Fibroblast of skin of back (primary cell): ENCODE results near the gene RABL3.
"Not testable (repeated sequence)": the region's sequence is repeated elsewhere in the genome, so short reads cannot be mapped to it uniquely, and the experiment has no call there.

Source experiments
- DNase-seq: peaks from one replicate; pipeline ENCODE4 v3.0.0-alpha.2; 2013

RABL3 gene

GRCh38 chr3:120743556-120744195, 1.4 kb upstream of the RABL3 start:
- DNase-seq, result peak; percentile 15

DNA sequence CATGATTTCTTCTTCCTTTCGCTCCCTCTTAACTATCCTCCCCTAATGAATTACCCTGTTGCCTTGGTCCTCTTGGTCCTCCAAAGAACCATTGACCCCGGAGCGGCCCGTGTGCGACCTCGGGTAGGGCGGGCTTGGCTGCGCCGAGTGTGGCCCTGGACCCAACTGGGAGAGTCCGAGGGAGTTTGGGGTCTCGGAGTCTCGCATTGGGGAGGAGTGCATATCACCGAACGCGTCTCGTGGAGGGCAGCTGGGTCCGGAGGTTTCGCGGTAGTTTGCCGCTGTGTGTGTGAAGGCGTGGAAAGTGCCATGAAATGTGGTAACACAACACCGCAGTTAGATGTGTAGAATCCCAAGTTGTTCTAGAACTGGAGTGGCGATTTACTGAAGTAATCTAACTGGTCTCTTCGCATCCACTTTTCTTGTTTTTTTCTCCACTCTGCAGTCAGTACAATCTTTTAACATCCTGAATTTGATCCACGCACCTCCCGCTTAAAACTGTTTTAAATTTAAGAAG, 591 bp upstream of the RABL3 start:
- DNase-seq, result peak; percentile 27

- peak; percentile 61 for DNase-seq
Observed at GRCh38 chr3:120741837-120742197, 499 bp downstream of the RABL3 start.

DNA sequence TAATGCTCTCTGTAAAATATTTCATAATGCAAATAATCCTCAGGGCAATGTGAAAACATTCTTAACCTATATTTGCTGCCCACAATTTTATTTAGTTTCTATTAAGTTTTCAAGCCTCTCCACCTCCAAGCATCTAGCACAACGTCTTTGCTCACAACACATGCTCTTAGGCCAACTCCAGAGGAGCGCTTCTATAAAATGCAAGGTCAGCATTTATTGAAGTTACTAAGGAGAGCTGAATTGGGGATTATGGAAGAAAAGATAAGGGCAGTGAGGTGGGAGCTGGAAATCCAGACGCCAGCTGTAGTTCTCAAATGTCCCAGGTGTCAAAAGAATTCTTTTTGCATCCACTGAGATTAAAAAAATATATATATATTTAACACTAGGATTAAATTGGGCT, 996 bp downstream of the RABL3 start:
- DNase-seq, result no peak

- DNase-seq, result not testable (repeated sequence)
Observed at GRCh38 chr3:120738006-120738405, 4.3 kb downstream of the RABL3 start.

DNA sequence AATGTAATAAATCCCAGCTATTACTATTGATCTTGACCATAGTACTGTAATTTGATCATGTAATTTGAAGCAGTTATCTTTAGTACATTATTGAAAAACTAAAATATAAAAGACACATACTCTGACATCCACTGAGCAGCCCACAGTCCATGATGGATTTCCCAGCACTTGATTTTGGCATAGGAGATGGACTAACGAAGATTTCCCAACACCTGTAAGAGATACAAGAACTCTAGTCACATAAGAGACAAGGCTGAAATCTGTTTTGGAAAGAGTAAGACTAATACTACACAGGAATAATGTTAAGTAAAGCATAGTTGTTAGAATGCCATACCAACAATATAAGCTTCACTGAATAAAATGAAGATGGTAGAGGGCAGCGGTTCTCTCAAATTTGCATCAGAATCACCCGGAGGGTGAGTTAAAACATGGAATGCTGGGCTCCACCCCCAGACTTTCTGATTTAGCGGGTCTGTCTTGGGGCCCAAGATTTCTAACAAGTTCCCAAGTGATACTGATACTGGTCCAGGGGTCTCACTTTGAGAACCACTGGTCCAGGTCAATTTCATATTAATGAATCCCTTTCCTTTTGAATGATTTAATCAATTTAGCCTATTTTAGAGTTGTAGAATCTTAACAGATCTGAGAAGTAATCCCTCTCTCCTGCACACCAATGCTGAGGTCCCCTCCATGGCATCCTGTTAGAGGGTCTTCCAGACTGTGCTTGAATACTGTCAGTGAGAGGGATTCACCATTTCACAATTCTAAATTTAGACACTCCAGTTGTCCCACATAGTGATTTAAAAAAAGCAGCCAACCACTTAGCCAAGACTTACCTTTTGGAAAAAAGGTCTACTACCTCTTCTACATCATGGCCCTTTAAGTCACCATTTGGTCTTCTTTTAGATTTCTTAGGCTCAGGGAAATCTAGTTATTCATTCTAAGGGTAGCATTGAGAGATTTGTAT, 11.5 kb downstream of the RABL3 start:
- DNase-seq, result no peak

- peak; percentile 4 for DNase-seq
Observed at GRCh38 chr3:120726791-120727190, 15.5 kb downstream of the RABL3 start.

DNA sequence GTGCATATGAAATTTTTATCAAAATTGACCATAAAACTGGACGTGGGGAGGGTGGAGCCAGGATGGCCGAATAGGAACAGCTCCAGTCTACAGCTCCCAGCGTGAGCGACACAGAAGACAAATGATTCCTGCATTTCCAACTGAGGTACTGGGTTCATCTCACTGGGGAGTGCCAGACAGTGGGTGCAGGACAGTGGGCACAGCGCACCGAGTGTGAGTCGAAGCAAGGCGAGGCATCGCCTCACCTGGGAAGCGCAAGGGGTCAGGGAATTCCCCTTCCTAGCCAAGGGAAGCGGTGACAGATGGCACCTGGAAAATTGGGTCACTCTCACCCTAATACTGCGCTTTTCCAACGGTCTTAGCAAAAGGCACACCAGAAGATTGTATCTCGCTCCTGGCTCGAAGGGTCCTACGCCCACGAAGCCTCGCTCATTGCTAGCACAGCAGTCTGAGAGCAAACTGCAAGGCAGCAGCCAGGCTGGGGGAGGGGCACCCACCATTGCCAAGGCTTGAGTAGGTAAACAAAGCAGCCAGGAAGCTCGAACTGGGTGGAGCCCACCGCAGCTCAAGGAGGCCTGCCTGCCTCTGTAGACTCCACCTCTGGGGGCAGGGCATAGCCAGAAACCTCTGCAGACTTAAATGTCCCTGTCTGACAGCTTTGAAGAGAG, 23.0 kb downstream of the RABL3 start:
- not testable (repeated sequence) for DNase-seq

- no peak for DNase-seq
Observed at GRCh38 chr3:120713262-120713661, 29.1 kb downstream of the RABL3 start.

GRCh38 chr3:120710369-120710768, 31.9 kb downstream of the RABL3 start:
- DNase-seq, result no peak

- DNase-seq, result no peak
Observed at GRCh38 chr3:120708408-120708807, 33.9 kb downstream of the RABL3 start.

GRCh38 chr3:120706950-120707349, 35.4 kb downstream of the RABL3 start:
- no peak for DNase-seq

DNA sequence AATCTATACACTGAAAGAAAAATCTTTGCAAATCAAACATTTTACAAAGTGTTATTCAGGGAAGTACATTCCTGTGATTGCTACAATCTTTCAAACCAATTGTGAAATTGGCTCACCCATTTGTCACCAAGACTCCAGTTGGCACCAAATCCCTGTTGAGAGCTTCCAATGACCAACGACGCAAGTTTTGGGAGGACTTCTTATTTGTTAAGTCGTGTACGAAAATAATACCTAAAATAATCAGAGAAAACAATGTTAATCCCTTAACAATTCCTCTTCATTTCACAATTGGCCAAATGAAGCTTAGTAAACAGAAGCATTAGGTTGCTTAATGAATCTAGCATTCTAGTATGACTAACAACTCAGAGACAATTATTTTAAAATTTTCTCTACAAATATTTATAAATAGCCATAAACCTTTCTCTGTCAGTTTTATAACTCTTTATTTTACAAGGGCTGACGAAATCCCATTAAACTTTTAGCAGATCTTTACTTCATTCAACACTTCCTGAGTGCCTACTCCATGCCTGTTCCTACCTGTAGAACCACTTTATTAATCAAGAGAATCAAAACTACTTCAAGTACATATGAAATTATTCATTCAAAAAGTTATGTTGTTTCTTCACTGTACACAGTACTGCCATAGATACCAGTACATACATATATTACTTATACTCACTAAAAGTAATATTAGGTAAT, 36.3 kb downstream of the RABL3 start:
- no peak for DNase-seq

DNA sequence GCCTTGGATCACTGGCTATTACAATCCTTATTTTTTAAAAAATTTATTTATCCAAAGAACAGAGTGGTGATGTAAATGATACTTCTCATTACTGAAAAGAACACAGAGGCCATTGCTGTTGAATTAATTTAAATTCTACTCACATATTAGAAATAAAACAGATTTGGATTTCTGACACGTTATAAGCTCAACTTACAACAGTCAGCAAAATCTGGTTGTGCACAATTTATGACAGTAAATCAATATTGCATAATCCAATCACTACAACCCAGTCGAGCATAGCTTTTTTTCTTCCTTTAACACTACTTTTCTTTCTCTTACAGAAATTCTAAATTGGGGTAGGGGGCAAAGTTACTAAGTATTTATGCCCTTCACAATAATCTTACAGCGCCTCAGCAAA, 43.0 kb downstream of the RABL3 start:
- no peak for DNase-seq

- DNase-seq, result peak; percentile 64
Observed at GRCh38 chr3:120693439-120694171, 48.7 kb downstream of the RABL3 start.

GRCh38 chr3:120689395-120689794, 52.9 kb downstream of the RABL3 start:
- no peak for DNase-seq

- DNase-seq, result peak; percentile 89
Observed at GRCh38 chr3:120688121-120688520, 54.2 kb downstream of the RABL3 start.

DNA sequence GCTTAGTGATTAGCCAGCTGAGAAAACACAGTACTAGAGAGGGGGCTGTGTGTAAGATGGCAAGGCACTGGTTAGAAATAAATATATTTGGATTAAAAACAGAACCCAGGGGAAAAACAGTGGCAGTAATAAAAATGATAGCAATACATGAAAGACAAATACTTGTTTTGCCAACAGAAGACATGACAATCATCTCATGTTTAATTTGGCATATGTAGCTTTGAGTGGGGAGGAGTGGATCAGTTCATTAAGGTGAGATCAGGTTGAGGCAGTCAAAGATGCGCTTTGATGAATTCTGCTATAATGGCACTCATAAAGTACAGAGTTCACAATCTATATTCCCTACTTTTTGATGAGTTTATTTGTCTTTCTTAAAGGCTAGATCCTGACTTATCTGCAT, 56.9 kb downstream of the RABL3 start:
- no peak for DNase-seq

GRCh38 chr3:120684896-120685295, 57.4 kb downstream of the RABL3 start:
- DNase-seq, result no peak

DNA sequence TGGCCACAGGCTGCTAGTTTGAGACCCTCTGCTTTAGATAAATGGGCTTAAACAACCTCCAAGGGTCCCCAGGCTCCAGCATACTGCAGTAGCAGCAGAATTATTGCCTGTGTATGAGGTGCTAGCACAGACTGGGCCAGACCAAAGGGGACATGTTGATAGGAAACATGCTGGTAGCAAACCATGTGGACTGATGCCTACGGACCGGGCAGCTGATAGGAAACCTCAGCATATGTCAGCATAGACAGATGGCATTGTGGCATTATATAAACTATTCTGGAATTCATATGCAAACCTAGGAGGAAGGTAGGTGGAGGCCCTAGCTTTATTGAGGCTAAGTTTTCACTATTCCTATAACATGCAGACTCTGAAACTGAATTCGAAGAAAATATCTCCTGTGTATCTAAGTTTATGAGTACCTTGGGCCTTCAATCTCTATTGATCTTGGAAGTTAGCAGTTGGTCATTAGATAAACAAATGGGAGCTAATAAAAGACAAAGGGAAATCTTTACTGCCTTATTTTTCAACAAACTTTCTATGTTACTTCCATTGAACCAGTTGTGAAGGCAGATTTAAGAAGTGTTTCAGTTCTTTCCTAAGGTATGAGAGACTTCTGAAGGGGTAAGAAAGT, 58.5 kb downstream of the RABL3 start:
- no peak for DNase-seq

DNA sequence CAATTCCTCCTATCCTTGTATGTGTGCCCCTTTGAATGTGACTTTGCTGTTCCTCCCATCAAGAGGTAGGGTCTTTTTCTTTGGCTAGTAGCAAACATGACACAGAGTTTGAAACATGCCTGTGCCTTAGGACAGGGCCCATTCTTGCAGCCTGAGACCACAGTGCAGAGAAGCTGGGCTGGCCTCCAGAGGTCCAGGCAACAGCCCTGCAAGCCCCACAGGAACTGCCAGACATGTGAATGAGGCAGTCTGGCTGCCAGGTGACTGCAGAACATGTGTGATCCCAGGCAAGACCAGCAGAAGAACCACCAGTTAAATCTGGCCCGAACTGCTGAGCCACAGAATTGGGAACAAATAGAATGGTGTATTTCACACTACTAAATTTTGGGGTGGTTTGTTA, 59.1 kb downstream of the RABL3 start:
- DNase-seq, result no peak
